CD4-positive, alpha-beta T cell treated with Interleukin-4 for 1 hour (primary cell): ENCODE data around the gene SLCO2B1.
A peak's percentile ranks its signal among the peaks of the same experiment; 100 is the strongest.

Experiments used
- DNase-seq, 2 donors: peaks; one replicate each; pipeline ENCODE4 v3.0.0-alpha.2; 2020 to 2022

SLCO2B1 gene

DNA sequence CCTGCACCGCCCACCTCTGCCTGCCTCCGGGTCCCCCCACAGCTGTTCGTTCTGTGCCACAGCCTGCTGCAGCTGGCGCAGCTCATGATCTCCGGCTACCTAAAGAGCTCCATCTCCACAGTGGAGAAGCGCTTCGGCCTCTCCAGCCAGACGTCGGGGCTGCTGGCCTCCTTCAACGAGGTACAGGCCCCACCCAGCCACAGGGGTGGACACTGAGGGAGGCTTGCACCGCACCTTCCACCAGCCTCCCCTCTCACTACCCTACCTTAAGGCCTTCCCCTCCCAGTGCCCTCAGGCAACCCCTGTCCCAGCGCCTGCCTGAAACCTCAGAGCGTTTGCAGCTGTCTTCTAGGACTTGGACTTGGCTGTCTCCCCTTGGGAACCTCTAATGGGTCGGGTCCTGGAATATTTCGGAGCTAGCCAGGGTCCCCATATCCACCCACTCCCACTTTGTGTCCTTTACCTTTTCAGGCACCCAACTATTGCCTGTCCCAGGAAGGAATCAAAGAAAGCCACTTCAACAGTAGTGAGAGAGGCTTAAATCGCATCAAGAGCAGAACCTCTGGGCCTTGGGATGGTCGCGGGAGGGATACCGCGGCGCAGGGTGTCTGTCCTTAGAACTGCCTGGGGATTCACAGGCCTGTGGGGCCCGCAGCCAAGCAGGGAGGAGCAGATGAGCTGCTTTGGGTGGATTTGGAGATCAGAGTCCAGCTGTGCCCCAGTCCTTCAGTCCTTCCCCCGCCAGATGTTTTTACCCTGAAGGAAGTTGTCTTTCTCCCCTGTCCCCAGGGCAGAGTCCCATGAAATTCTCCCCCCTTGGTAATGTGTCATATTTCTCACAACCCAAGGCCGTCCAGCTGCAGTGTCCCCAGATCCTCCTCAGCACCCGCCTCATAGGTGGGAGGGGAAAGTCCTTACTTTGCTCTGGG is 13.3 kb downstream of the SLCO2B1 start:
- no peak for DNase-seq

DNA sequence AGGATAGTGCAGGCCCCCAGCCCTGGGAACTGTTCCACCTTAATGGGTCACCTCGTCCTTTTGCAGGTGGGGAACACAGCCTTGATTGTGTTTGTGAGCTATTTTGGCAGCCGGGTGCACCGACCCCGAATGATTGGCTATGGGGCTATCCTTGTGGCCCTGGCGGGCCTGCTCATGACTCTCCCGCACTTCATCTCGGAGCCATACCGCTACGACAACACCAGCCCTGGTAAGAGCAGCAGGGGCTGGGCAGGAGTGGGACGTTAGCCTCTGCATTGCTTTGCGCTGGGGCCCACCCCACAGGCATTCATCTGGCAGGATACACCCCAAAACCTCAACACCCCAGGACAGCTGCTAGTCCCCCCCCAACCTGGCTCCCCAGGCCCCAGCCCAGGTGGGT is 14.8 kb downstream of the SLCO2B1 start:
- no peak for DNase-seq

DNA sequence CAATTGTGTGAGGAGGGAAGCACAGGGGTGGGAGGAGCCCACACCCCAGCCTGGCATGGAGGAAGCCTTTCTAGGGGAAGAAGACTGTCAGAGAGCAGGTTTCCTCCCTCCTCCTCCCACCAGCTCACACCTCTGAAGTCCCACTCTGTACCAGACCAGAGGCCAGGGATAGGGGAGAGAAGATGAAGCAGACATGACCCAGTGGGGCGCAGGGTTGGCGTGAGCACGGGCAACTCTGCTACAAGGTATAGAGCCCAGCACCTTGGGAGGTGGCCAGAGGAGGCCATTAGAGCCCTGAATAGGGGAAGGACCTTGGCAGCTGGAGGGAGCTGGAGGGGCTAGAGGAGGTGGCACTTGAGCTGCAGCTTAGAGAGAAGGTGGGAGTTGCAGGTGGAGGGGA is 15.9 kb downstream of the SLCO2B1 start:
- DNase-seq, result no peak

DNA sequence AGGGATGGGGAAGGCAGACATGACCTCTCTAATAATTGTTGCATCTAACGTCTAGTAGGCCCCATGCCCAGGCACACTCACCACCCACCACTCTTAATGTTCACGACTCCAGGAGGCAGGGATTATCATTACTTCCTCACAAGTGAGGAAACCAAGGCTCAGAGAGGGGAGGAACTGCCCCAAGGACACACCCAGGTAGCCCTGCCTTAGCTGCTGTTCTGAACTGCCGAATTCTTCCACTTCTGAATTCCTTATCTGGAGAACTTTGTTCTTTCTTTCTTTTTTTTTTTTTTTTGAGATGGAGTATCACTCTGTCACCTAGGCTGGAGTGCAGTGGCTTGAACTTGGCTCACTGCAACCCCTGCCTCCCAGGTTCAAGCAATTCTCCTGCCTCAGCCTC is 16.7 kb downstream of the SLCO2B1 start:
- no peak for DNase-seq

DNA sequence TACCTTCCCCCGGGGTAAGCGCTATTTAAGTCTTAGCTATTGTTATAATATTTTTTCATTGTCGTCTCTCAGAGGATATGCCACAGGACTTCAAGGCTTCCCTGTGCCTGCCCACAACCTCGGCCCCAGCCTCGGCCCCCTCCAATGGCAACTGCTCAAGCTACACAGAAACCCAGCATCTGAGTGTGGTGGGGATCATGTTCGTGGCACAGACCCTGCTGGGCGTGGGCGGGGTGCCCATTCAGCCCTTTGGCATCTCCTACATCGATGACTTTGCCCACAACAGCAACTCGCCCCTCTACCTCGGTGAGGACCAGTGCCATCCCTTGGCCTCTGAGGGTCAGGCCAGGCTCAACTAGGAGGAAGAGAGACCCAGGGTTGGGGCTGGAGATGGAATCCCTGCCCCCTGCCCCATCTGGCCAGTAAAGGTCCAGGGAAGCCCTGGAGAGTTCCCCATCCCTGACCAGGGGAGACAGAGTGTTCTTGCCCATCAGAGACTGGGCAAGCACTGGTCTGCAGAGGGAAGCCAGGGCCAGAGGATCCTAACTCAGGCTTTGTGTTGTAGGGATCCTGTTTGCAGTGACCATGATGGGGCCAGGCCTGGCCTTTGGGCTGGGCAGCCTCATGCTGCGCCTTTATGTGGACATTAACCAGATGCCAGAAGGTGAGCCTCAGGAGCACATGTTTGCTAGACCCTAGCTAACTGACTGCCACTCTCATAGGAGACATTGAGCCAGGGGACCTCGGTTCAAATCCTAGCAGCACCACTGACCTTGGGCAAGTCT is 18.4 kb downstream of the SLCO2B1 start:
- no peak for DNase-seq

DNA sequence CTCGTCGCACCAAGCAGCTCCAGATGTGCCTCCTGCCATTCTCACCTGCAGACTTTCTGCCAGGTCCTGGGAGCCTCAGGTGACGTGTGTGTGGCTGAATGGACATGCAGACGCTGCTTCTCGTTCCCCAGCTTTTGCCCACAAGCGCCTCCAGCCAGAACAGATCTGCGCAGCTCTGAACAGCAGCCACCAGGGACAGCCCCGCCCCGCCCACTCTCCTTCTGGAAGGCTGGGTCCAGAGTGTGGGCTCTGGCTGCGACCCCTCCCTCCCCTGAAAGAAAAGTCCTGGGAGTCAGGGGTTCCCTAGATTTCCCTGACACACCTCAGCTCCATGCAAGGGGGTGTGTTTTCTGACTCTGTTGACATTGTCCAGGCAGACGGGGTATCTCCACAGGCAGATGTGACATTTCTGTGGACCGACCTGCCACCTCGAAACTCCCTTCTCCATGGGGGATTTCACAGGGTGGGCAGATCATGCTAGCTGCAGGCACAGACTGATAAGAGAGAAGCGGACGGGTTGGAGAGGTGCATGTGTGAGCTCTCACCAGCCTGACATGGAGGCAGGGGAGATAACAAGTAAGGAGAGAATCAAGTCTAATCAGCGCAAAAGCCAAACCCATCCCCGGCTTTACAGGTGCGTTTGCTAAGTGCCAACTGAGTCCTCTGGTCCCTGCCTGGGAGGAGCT is 19.8 kb downstream of the SLCO2B1 start:
- no peak for DNase-seq

DNA sequence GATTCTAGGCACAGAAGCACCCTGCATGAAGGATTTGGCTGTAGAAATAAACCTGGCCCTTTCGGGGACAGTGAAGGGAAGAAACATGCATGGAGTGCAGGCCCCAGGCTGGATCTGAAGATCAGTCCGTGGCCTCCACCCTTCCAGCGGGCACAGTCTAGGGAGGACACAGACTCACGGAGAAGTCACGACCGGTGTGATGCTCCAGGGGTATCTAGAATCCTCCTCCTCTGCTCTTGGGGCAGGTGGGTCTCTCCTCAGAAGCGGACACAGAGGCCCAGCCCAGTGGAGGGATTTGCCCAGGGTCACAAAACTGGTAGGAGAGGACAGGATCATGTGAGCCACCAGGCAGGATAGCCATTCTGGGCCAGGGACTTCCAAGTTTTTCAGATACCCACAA is 22.4 kb downstream of the SLCO2B1 start:
- no peak for DNase-seq

DNA sequence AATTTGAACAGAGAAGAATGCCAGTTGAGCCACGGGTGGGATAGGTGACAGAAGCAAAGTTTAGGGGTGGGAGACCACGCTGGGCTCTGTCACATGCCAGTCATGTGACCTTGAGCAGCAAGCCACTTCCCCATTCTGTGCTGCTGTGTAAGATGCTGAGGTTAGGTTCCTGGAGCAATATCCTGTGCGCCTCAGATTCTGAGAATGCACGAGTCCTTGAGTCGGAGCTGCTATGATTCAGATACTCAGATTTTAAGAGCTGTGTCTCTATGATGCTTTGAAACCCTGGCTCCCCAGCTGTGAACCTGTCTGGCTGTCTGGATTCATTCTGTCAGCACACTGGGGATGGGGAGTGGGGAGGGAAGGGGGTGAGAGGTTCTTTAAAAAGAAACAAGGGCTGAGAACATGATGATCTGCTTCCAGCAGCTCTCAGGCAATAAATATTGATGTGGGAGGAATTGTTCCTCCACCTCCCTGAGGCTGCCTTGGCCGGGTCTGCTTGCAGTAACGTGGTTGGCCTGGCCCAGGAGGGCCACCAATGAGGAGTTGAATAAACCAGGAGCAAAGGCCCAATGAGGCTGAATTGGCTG is 24.0 kb downstream of the SLCO2B1 start:
- DNase-seq, result peak; percentile 1 to 67

DNA sequence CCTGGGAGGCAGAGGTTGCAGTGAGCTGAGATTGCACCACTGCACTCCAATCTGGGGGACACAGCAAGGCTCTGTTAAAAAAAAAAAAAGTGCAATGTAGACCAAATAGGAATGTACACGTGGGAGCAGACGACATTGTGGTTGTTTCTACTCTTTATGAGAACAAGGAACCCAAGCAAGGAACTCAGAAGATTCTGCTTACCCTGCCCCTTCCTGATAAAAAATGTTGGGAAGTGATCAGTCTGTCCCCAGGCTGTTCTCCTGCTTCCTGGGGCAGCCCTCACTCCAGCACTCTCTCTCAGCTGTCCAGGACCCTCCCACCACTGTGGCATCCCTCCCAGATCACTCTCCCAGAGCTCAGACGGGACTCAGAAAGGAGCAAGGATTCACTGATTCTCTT is 31.8 kb downstream of the SLCO2B1 start:
- DNase-seq, result no peak

DNA sequence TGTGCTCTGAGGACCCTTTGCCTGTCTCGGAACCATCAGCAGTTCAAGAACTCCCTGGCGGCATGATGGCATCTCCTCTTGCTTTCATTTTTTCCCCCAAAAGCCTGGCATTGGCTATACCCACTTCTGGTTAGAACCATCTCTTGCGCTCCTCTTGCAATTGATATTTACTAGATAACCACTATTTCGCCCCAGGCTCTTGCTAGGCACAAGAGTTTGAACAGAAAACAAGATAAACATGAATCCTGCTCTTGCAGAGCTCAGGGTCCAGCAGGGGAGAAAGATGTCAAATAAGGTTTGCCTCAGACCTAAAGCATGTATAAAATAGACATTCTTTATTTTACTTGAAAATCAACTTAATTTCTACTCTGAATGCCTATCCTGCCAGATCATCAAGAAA is 33.1 kb downstream of the SLCO2B1 start:
- DNase-seq, result no peak

DNA sequence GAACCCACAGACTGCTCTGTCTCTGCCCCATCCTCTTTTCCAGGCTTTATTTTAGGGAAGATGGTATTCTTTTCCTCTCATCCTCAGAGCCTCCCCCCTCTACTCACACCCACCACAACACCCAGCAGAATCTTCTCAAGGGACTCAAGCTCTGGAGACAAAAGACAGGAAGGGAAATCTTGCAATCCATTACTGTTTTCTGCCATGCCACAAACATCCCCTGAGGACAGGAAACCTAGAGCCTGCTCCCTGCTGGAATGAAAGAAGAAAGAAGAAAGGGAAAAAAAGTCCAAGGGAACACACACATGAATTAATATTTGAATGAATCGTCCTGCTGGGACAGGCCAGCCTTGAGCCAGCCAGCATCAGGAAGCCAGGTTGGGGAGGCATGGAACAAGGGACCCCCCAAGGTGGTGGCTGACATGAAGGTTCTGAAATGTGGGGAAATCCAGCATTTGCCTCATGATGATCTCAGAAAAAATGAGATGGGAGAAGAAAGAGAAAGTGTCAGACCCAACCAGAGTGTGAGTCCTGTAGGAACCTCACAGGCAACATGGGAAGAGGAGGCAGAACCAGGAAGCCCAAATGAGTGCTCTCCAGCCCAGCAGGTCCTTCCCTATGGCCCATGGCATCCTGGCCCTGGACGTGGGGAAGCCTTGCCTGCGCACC is 34.0 kb downstream of the SLCO2B1 start:
- no peak for DNase-seq

DNA sequence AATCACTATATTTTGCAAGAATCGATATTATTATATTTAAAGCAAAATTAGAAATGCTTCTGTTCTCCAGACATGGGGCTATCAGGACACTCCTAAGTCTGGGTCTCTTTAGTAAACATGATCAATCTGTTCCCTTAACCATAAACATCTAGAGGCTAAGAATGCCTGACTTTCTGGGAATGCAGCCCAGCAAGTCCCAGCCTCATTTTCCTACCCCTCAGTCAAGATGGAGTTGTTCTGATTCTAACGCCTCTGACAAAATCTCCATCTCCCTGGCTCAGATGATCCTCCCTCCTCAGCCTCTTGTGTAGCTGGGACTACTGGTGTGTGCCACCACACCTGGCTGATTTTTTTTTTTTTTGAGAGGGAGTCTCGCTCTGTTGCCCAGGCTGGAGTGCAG is 35.0 kb downstream of the SLCO2B1 start:
- no peak for DNase-seq

DNA sequence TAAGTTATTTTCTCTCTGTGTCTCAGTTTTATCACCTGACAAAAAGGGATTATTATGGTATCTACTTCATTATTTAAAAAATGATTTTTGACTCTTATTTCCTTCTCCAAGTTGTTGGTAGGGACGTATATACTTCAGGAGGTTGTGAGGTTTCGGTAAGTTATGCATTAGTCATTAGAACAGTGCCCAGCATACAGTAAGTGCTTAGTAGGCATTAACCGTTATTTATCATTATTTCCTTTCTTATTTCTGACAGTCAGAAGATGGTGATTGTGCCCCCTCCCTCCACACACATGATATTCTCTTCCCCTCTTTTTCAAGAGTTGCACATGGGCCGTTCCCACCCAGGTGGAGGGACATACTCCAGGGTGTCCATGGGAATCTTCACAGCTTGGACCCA is 36.1 kb downstream of the SLCO2B1 start:
- DNase-seq, result no peak

DNA sequence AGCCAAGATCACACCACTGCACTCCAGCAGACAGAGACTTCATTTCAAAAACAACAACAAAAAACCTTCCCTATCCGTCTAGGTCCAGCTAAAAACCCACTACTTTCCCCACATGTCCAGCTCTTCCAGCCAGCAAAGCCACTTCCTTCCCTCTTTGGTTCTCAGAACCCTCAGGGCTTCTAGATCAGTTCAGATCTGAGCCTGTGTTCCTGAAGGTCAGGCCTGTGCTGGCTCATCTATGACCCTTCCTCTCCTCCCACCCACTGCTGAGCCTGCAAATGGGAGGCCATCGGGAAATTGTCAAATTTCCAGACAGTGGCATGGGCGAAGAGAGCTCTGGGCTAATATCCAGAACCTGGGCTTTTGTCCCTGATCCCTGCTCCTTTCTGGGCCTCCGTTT is 37.8 kb downstream of the SLCO2B1 start:
- no peak for DNase-seq

DNA sequence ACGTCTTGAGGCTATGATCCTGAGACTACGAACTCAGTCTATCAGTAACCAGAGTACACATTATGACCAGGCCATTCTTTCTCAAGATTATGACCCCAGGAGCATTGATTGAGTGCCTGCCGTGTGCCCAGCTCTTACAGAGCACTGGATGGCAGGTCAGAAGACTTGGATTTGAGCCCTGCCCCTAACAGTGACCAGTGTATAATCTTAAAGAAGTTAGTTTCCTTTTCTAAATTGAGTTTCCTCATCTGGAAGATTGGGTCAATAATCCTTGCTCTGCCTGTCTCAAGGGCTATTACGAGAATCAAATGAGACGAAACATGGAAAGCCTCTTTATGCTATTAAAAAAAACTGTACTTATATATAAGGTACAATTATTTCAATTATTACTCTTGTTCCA is 38.2 kb downstream of the SLCO2B1 start:
- no peak for DNase-seq

DNA sequence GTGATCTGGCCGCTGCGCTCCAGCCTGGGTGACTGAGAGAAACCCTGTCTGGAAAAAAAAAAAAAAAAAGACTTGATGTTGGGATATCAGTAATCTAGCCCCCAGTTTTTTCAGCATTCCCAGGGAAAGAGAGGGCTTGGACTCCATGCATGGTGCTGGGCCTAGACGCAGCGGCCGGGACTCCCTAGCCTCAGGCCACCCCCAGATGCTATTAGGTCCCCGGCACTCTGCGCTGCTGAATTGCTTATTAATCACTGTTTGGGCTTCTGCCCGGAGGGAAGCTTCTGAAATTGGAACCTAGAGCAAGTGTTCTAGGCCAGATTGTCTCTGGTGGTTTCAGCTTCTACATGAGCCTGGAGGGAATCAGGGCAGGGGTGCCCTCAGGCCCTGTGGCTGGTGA is 39.0 kb downstream of the SLCO2B1 start:
- no peak for DNase-seq

DNA sequence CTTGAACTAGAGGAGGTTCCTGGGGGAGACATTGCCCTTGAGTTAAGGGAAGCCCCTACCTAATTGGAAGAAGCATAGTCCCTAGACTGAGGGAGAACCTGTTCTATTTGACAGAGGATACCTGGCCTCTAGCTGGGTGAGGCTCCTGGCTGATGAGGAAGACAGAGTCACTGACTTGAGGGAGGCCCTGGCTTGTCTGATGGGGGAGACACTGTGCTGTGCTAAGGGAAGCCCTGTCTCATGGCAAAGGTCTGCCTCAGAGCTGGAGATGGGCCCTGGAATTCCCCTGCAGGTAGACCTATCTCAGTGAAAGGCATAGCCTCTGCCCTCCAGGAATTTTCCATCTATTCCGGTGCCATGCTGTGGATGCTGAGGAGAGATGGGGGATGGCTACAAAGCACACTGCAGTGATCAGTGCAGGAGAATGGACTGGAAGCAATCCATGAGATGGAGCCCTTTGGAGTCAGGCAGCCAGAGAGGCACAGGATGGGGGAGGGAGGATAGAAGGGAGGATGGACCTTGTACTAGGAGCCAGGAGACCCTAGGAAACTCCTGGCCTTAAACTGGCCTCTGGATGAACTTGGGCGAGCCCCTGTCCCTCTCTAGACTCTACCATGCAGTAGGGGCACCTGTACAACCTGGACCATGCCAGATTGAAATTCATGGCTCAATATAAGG is 39.9 kb downstream of the SLCO2B1 start:
- DNase-seq, result no peak

DNA sequence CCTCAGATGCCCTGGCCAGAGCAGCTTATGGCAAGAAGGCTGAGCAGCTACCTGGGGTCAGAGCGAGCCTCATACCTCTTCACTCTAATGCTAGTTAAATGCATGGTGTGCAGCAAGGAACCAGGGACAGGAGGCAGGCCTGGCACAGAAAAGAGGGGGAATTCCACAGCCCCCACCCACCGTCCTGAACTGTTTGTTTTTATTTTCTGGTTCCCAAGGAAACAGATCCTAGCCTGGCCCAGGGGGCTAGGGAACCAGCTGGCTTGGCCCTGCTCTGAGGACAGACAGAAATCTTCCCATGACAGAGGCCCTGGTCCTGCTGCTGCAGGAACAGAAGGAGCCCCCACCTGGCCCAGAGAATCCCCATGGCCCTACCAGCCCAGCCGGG is 40.4 kb downstream of the SLCO2B1 start:
- DNase-seq, result no peak

DNA sequence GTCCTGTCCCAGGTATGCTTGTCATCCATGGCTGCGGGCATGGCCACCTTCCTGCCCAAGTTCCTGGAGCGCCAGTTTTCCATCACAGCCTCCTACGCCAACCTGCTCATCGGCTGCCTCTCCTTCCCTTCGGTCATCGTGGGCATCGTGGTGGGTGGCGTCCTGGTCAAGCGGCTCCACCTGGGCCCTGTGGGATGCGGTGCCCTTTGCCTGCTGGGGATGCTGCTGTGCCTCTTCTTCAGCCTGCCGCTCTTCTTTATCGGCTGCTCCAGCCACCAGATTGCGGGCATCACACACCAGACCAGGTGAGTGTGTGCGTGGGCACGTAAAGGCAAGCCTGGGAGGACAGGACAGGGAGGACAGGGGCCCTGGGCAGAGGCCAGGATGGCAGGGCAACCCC is 42.4 kb downstream of the SLCO2B1 start:
- DNase-seq, result no peak

DNA sequence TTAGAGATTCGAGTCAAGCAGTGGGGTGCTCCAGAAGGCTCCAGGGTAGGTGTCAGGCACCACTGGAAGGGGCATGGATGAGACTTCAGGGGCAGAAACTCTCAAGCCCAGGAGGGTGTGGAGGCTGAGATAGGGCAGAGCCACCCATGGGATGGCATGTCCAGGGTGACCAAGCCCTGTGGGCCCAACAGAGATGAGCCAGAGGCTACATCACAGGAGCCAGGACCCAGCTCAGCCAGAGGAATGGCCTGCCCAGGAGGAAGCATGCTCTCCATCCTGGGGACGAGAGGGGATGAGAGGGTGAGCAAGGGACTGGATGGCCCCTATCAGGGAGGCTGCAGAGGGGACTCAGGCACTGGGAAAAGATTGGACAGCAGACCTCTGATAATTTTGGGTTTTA is 42.8 kb downstream of the SLCO2B1 start:
- no peak for DNase-seq

DNA sequence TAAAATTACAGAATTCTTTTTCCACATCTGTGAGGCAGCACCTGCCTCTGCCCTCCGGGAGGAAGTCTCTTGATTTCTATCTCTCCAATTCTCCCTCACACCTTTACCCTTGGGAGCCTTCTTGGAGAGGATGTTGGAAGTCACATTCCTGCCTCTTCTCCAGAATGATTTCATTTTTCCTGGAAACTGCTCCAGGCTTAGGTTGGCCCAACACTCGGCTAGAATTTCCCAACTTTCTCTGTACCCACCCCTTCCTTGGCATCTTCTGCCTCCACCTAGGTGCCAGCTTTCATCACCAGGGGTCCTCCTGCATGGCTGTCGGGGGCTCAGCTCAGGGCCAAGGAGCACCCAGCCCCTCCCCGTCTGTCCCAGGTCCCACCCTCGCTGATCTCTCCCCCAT is 43.2 kb downstream of the SLCO2B1 start:
- no peak for DNase-seq
